NCI-H1436 treated with DMSO at 0.1 percent for 48 hours (cell line): ENCODE data around the gene ZNF143.
"Not testable (repeated sequence)": the region's sequence is repeated elsewhere in the genome, so short reads cannot be mapped to it uniquely, and the experiment has no call there.

Experiments used
- DNase-seq: peaks from one replicate; lab custom pipeline; 2025; lab: John Stamatoyannopoulos, UW

The ZNF143 gene

GRCh38 chr11:9498457-9499078, 37.8 kb downstream of the ZNF143 start:
- DNase-seq = no peak

DNA sequence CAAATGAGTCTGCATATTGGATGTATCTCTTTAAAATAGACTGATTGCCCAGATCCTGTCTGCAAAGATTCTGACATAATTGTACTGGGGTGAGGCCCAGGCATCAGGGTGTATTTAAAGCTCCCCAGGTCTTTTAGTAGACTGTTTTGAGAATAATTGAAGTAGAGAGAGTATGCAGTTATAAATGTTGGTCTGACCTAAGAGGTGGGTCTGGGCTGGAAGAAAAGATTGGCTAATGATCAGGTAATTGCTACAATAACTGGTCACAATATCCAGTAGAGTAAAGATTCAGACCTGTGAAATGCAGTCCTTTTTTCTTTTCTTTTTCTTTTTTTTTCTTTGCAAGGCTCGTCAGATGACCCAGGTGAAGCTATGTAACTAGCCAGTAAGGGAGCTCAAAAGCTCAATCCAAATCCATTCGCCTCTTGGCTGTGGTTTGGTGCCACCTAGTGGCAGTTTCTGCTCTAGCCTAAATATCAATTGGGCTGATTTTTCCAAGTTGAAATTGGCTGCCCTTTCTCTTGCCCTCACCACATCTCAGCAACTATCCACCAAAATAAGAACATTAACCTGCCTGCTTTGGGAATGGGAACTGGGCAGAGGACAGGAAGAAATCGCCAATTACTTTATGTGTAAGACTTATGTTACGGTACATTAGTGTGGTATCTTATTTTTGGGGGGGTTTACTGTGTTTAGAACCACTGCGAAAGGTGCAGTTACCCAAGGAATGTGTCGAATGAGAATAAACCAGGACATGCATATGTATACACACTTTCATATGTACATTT, 45.9 kb downstream of the ZNF143 start:
- DNase-seq = no peak

DNA sequence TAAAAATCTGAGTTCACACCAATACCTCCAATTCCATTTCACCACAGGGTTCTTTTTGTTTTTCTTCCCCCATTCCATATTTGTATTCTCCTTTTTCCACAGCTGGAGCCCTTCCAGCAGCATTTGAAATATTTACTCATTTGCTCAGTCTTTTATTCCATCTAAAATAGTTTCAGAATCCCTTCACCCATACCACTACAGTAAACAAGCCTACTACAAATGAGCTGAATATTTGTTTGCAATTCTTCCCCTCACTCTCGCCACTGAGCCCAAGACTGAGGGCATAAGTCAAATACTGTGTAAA, 46.4 kb downstream of the ZNF143 start:
- no peak for DNase-seq

DNA sequence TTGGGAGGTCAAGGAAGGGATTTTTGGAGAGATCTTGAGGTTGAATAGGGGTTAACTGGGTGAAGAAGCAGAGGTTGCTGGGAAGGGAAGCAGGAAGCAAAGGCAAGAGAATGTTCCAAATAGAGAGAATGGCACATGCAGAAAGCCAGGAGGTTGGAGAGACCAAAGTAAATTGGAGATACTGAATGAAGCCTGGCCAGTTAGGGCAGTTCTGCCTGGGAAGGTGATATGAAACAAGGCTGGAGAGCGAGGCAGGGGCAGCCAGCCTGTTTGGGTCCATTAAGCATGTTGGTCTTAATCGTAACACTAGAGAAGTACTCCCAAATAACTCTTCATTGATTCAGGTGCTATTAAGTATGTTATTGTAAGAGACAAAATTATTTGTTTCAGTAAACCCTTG, 48.2 kb downstream of the ZNF143 start:
- DNase-seq = no peak

GRCh38 chr11:9512370-9513019, 51.7 kb downstream of the ZNF143 start:
- no peak for DNase-seq

DNA sequence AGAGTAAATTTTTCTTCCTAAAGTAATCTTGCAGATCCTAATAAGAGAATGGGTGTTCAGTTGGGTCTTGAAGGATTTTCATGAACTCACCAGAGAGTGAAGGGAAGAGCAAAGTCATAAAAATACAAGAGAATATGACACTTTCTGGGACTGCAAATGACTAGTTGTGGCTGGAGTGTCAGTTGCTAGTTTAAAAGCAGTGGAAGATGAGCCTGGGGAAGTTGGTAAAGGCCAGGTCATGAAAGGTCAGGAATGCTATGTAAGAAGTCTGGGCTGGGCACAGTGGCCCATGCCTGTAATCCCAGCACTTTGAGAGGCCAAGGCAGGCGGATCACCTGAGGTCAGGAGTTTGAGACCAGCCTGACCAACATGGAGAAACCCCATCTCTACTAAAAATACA, 53.8 kb downstream of the ZNF143 start:
- not testable (repeated sequence) for DNase-seq

DNA sequence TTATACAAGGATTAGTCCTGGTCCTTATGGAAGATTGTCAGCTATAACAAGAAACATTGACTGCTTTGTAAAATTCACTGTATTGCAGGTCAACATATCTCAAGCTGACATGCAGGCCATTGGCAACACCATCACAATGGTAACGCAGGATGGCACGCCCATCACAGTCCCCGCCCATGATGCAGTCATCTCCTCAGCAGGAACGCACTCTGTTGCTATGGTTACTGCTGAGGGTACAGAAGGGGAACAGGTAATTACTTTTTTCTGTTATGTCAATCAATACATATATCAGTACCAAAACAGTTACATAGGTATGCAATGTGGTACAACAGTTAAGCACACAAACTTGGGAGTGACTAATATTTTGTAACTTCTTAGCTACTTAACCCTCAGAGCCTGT, 55.3 kb downstream of the ZNF143 start:
- no peak for DNase-seq

DNA sequence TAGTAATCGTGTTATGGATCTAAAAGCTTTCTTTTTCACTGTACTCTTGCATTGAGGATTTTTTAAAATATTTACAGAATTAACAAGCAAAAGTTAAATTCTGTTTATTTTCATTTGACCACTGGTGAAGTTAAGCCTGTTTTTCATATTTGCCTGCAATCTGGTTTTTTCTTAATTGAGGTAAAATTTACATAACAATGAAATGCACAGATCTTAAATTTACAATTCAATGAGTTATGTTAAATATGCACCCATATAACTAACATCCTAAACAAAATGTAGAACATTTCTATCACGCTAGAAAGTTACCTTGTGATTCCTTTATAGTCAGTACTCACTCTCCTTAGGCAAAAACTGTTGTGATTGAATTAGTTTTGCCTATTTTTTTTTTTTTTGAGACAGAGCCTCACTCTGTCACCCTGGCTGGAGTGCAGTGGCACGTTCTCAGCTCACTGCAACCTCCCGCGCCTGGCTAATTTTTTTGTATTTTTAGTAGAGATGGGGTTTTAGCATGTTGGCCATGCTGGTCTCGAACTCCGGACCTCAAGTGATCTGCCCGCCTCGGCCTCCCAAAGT, 58.1 kb downstream of the ZNF143 start:
- DNase-seq = no peak

- no peak for DNase-seq
Measured at GRCh38 chr11:9524001-9524400, 63.2 kb downstream of the ZNF143 start.

GRCh38 chr11:9525116-9525515, 64.3 kb downstream of the ZNF143 start:
- no peak for DNase-seq

- no peak for DNase-seq
Measured at GRCh38 chr11:9527481-9528135, 66.8 kb downstream of the ZNF143 start.

DNA sequence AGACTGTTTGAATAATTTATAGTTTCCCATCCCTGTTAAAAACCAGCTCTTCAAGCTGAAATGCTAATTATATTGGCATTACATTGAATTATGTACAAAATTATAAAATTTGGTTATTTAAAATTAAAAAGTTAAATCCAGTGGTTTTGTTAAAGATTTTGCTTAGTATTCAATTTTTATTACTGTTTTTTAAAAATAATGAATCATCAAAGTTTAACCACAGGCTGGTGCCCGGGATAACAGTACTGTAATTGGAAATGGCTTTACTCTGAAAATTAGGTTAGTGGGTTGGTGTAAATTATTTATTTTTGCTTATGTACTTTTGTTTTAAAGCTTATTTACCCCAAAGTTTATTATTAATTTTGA, 67.3 kb downstream of the ZNF143 start:
- DNase-seq = no peak

DNA sequence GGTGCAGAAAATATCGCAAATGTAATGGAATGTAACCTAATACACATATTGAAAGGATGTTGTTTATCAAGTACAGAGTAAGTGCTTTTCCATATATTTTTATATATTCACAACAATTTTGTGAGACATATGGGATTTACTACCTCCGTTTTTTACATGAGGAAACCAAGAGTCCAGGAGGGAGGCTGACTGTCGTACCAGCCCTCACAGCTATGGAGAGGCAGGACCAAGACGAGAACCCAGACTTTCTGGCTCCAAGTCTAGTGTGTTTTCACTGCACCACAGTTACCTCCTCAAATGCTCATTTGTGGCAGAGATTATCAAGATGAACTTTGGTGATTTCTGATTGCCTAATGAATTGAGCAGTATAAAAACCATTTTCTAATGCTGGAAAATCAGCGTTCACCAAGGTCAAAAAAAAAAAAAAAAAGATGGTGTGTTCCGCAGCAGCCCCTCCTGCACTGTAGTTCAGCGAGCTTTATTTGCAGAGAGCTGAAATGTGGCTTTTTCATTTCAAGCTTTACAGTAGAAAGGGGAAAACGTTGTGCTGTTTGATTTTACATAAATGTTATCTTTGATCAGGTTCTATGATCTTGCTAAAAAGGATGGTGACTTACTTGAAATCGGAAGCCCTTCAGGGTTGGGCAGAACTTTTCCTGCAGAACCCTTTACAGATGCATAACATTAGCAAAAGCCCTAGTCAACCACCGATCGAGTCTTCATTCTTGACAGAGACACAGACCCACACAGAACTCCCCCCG, 67.9 kb downstream of the ZNF143 start:
- DNase-seq = no peak

DNA sequence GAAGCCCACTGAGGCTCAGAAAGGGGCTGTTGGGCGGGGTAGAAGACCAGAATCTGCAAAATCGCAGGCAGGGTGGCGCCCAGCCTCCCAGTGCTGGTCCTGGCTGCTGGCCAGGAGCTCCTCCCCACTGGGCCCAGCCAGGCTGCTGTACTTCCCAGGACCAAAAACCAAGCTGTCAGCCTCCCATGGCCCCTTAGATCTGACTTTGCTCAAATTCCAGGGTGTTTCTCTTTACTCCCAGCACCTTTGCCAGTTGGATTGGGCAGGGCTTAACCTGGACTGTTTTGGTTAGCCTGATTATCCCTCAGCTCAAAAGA, 68.5 kb downstream of the ZNF143 start:
- DNase-seq = no peak

GRCh38 chr11:9530020-9530621, 69.3 kb downstream of the ZNF143 start:
- DNase-seq = no peak

GRCh38 chr11:9530901-9531625, 70.3 kb downstream of the ZNF143 start:
- no peak for DNase-seq

- no peak for DNase-seq
Measured at GRCh38 chr11:9533058-9533457, 72.2 kb downstream of the ZNF143 start.

- DNase-seq = no peak
Measured at GRCh38 chr11:9533736-9534473, 73.1 kb downstream of the ZNF143 start.

- DNase-seq = no peak
Measured at GRCh38 chr11:9535189-9535781, 74.5 kb downstream of the ZNF143 start.

- no peak for DNase-seq
Measured at GRCh38 chr11:9538548-9538947, 77.7 kb downstream of the ZNF143 start.
